GM12878 (cell line): ENCODE results near the gene RUNX3. TPM values are rescaled to one million over a fixed set of nuclear protein-coding genes. Genes with fewer than 3 reads are reported as not detected.
A peak's percentile ranks its signal among the peaks of the same experiment; 100 is the strongest.

ENCODE experiments used
- ATAC-seq: fragments of 200-7000 bp; cut with Tn5 transposase; 3 replicates; pipeline ENCODE4 v1.9.1; 2020; ENCODE audit warnings: mild to moderate bottlenecking, moderate library complexity
- BruUV-seq: library from RNA; stranded (reverse); fragments of 400-500 nt; replicated peaks from 2 replicates; lab custom pipeline; 2021; lab: Mats Ljungman, UMichigan
- CTCF ChIA-PET: fragments of 300-600 bp; sonication (Branson Sonifier 250); formaldehyde crosslinking; extraction: SDS; loops from one replicate; lab custom pipeline; 2021; ENCODE audit warnings: inconsistent platforms; lab: Yijun Ruan, JAX
- POLR2A ChIA-PET: fragments of 350-600 bp; formaldehyde crosslinking; extraction: SDS; loops from one replicate; lab custom pipeline; 2021; ENCODE audit warnings: inconsistent platforms; lab: Charles Lee
- RAD21 ChIA-PET: fragments of 300-600 bp; sonication (Branson Sonifier 250); formaldehyde crosslinking; loops from one replicate; lab custom pipeline; 2023; ENCODE audit warnings: antibody characterized with exemption; ENCODE audit not compliant: unreplicated experiment; lab: Charles Lee
- SMC1A ChIA-PET: fragments of 300-600 bp; sonication (Branson Sonifier 250); formaldehyde crosslinking; loops from one replicate; lab custom pipeline; 2023; ENCODE audit not compliant: unreplicated experiment, uncharacterized antibody; lab: Charles Lee
- DNase-seq: peaks from one replicate; pipeline ENCODE4 v3.0.0-alpha.2; 2011; ENCODE audit warnings: low read depth, low spot score
- FAIRE-seq: peaks from 3 replicates; lab custom pipeline; 2011; peaks lifted over from hg19 to GRCh38; lab: Jason Lieb, UNC
- H2AFZ ChIP-seq: 2 replicates; pipeline ENCODE4 v1.6.0; 2011; ENCODE audit warnings: low read depth, low read length, control low read depth; ENCODE audit not compliant: control insufficient read depth
- H3K27ac ChIP-seq: 2 replicates; pipeline ENCODE4 v1.5.1; 2011; ENCODE audit warnings: control low read depth; ENCODE audit not compliant: control insufficient read depth, insufficient read depth
- H3K27me3 ChIP-seq, 2 experiments: replicated peaks in 1 of 2; 2 replicates each; pipeline versions ENCODE4 v1.6.0 to v1.6.1; 2011; ENCODE audit warnings: low read length in 1 of 2; ENCODE audit not compliant: control insufficient read depth in 2 of 2, insufficient read depth in 2 of 2
- H3K36me3 ChIP-seq, 2 experiments: 2 replicates each; pipeline ENCODE4 v1.5.1; 2011; ENCODE audit warnings: low read length in 1 of 2; ENCODE audit not compliant: control insufficient read depth in 2 of 2, insufficient read depth in 2 of 2
- H3K4me1 ChIP-seq: 2 replicates; pipeline ENCODE4 v1.6.1; 2011; ENCODE audit warnings: mild to moderate bottlenecking, low read length, moderate library complexity, mixed read lengths; ENCODE audit not compliant: control insufficient read depth, insufficient read depth
- H3K4me2 ChIP-seq: 2 replicates; pipeline ENCODE4 v1.6.0; 2011; ENCODE audit warnings: control low read depth; ENCODE audit not compliant: control insufficient read depth, insufficient read depth
- H3K4me3 ChIP-seq: fragments of 200-600 bp; sonication (generic); 2 replicates; pipeline ENCODE4 v1.5.1; 2016
- H3K79me2 ChIP-seq: 2 replicates; pipeline ENCODE4 v1.6.0; 2011; ENCODE audit warnings: low read length; ENCODE audit not compliant: control insufficient read depth, insufficient read depth
- H3K9ac ChIP-seq: 2 replicates; pipeline ENCODE4 v1.8.0; 2011; ENCODE audit warnings: low read length, control low read depth, mixed read lengths; ENCODE audit not compliant: control insufficient read depth, insufficient read depth
- H3K9me3 ChIP-seq: replicated peaks from 3 replicates; pipeline ENCODE4 v1.5.1; 2011; ENCODE audit warnings: mild to moderate bottlenecking, low read length; ENCODE audit not compliant: control insufficient read depth, insufficient read depth
- H4K20me1 ChIP-seq: 2 replicates; pipeline ENCODE4 v1.6.0; 2011; ENCODE audit not compliant: control insufficient read depth, insufficient read depth
- DPF2 ChIP-seq: fragments of 450-650 bp; IDR thresholded peaks from 2 replicates; pipeline ENCODE4 v1.6.1; 2017; ENCODE audit warnings: mild to moderate bottlenecking
- EP300 ChIP-seq, 2 experiments: fragments of 150-350 bp in 1 of 2; IDR thresholded peaks; 2 replicates each; pipeline ENCODE4 v1.6.1; 2011 to 2012; ENCODE audit warnings: low read depth in 2 of 2, low read length in 2 of 2, borderline replicate concordance in 1 of 2, improper control_type of control experiment in 1 of 2, inconsistent platforms in 1 of 2; ENCODE audit not compliant: control insufficient read depth in 1 of 2
- EZH2 ChIP-seq: IDR thresholded peaks from 2 replicates; pipeline ENCODE4 v1.6.1; 2012; ENCODE audit warnings: low read depth, mild to moderate bottlenecking, control low read depth, inconsistent platforms, low read length, borderline replicate concordance; ENCODE audit not compliant: control insufficient read depth
- HDAC6 ChIP-seq: fragments of 200-600 bp; sonication (generic); IDR thresholded peaks from one replicate; pipeline ENCODE4 v1.8.0; 2017; ENCODE audit warnings: antibody characterized with exemption; ENCODE audit not compliant: unreplicated experiment
- JUND ChIP-seq: IDR thresholded peaks from 2 replicates; pipeline ENCODE4 v1.6.1; 2012; ENCODE audit warnings: low read depth, mild to moderate bottlenecking, low read length, improper control_type of control experiment, moderate library complexity
- KAT2A ChIP-seq: conservative IDR thresholded peaks from 2 replicates; pipeline ENCODE4 v1.6.1; 2011; ENCODE audit warnings: low read depth, low read length; ENCODE audit not compliant: control insufficient read depth
- RAD51 ChIP-seq: fragments of 450-650 bp; IDR thresholded peaks from 2 replicates; pipeline ENCODE4 v1.6.1; 2016; ENCODE audit warnings: moderate library complexity, mild to moderate bottlenecking, inconsistent platforms
- RBBP5 ChIP-seq: fragments of 200-600 bp; sonication (generic); conservative IDR thresholded peaks from 2 replicates; pipeline ENCODE4 v1.6.1; 2016
- SMAD1 ChIP-seq: fragments of 450-650 bp; IDR thresholded peaks from 2 replicates; pipeline ENCODE4 v1.6.1; 2018; ENCODE audit warnings: mild to moderate bottlenecking, low read depth; ENCODE audit not compliant: partially characterized antibody
- SP1 ChIP-seq: IDR thresholded peaks from one replicate; pipeline ENCODE4 v1.6.1; 2011; ENCODE audit warnings: low read depth, low read length
- ZBED1 ChIP-seq: IDR thresholded peaks from 2 replicates; pipeline ENCODE4 v1.6.1; 2016; ENCODE audit warnings: borderline replicate concordance
- ZNF24 ChIP-seq: fragments of 450-650 bp; IDR thresholded peaks from 2 replicates; pipeline ENCODE4 v1.6.1; 2017; ENCODE audit warnings: antibody characterized with exemption, mild to moderate bottlenecking
- WGBS: methylation state at CpG from one replicate; pipeline ENCODE4 v1.1.6; 2016; ENCODE audit warnings: low lambda C conversion rate; ENCODE audit not compliant: insufficient replicate concordance, insufficient coverage; ENCODE audit errors: missing lambda C conversion rate; 5-methylcytosine and 5-hydroxymethylcytosine counted together
- in situ Hi-C: fragments of 300-500 bp; cut with MboI; formaldehyde crosslinking; loops from 9 replicates; pipeline ENCODE4 v1.14.3; 2018; ENCODE audit warnings: mixed read lengths
- intact Hi-C: fragments of 100-400 bp; cut with micrococcal nuclease; formaldehyde crosslinking; loops from one replicate; pipeline ENCODE4 v1.14.2; 2022; ENCODE audit not compliant: unreplicated experiment
- polyA plus RNA-seq, 11 experiments: library from polyadenylated mRNA; depleted of rRNA in 4 of 11; unstranded in 6 of 11; stranded (reverse) in 5 of 11; fragments of >200 nt; fragmentation: Nextera tagmentation in 4 of 11; fragmentation: Illumina TruSeq in 1 of 11; extraction: Ambion mirVana in 4 of 11; extraction: Trizol in 1 of 11; gene quantifications; 1 replicate in 1 of 11; 2 replicates in 10 of 11; pipeline versions ENCODE4 v1.2.1 to v1.2.3, GENCODE V29; 2011 to 2016; ENCODE audit warnings: inconsistent platforms in 2 of 11, missing spikeins in 2 of 11, low read depth in 1 of 11
- total RNA-seq, 4 experiments: library from RNA; depleted of rRNA in 3 of 4; stranded (reverse); fragments of >200 nt in 3 of 4; fragmentation: Illumina TruSeq in 1 of 4; extraction: Trizol in 1 of 4; gene quantifications; 2 replicates each; pipeline versions ENCODE4 v1.2.1 to v1.2.3, GENCODE V29; 2013 to 2021
- TF ChIP-seq, protein P1 (sequence below): fragments of 450-650 bp; IDR thresholded peaks from 2 replicates; pipeline ENCODE4 v1.6.1; 2018; ENCODE audit warnings: borderline replicate concordance, mild to moderate bottlenecking; ENCODE audit not compliant: partially characterized antibody
- TF ChIP-seq, protein P2 (sequence below): fragments of 450-650 bp; formaldehyde crosslinking; IDR thresholded peaks from 2 replicates; pipeline ENCODE4 v1.5.0; 2022; ENCODE audit warnings: mild to moderate bottlenecking, missing genetic modification characterization

The RUNX3 gene
- total and polyA plus RNA-seq, 10 of the 15 experiments (the other 5 are each of a cell fraction or from before 2014, with no cell fraction given), result 19.0 to 151 (median 31.4) TPM

DNA sequence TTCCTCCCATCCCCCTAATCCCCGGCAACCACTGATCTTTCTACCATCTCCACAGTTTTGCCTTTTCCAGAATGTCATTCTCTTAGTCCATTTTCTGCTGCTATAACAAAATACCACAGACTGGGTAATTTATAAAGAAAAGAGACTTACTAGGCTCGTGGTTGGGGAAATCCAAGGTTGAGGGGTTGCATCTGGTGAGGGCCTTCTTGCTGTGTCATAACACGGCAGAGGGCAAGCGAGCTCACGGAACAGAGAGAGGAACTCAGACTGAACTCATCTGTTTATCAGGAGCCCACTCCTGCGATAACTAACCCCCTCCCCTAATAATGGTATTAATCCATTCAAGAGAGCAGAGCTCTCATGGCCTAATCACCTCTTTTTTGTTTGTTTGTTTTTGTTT is 52.0 kb downstream of the RUNX3 start:
- H3K9me3 ChIP-seq, result peaks cover 2% of the 10 kb centered on the region
- 19% methylated on average over 6 of the region's 6 CpGs for WGBS
- no peaks in the 10 kb centered on the region for H3K4me1 ChIP-seq
- no peak for FAIRE-seq
- H3K9ac ChIP-seq, result no peak overlapping the region
- H3K27me3 ChIP-seq, result no peaks in the 10 kb centered on the region; a peak in 3 of 4 replicates
- no peak overlapping the region for H3K4me2 ChIP-seq
- H3K4me3 ChIP-seq, result no peak overlapping the region
- H3K27ac ChIP-seq, result no peak overlapping the region
- H2AFZ ChIP-seq, result no peak overlapping the region
- ChIA-PET SMC1A (no interaction called here), POLR2A (no interaction called here), RAD21 (interaction anchor here (0.5 kb wide), 1 partner anchor 189 kb away, joined by 3 read pairs; no protein-coding TSS in a partner anchor), CTCF (interaction anchor here (1.1 kb wide), 1 partner anchor 28 kb away, joined by 4 read pairs; no protein-coding TSS in a partner anchor)
- no TSS peak for BruUV-seq
- ATAC-seq, result peak; percentile 50
- intact Hi-C loops (no loop called here), in situ Hi-C loops (no loop called here)
- no peak for DNase-seq
- no peaks in the 10 kb centered on the region for H3K36me3 ChIP-seq
- no peak for TF ChIP-seq EZH2
- TF ChIP-seq SMAD1, result no peak
- TF ChIP-seq JUND, result no peak
- TF ChIP-seq ZBED1, result no peak
- no peak for TF ChIP-seq KAT2A
- no peak for TF ChIP-seq SP1
- no peak for TF ChIP-seq ZNF24
- TF ChIP-seq, protein P1, sequence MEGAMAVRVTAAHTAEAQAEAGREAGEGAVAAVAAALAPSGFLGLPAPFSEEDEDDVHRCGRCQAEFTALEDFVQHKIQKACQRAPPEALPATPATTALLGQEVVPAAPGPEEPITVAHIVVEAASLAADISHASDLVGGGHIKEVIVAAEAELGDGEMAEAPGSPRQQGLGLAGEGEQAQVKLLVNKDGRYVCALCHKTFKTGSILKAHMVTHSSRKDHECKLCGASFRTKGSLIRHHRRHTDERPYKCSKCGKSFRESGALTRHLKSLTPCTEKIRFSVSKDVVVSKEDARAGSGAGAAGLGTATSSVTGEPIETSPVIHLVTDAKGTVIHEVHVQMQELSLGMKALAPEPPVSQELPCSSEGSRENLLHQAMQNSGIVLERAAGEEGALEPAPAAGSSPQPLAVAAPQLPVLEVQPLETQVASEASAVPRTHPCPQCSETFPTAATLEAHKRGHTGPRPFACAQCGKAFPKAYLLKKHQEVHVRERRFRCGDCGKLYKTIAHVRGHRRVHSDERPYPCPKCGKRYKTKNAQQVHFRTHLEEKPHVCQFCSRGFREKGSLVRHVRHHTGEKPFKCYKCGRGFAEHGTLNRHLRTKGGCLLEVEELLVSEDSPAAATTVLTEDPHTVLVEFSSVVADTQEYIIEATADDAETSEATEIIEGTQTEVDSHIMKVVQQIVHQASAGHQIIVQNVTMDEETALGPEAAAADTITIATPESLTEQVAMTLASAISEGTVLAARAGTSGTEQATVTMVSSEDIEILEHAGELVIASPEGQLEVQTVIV, result no peak
- no peak for TF ChIP-seq RAD51
- no peak for TF ChIP-seq HDAC6
- TF ChIP-seq, protein P2, sequence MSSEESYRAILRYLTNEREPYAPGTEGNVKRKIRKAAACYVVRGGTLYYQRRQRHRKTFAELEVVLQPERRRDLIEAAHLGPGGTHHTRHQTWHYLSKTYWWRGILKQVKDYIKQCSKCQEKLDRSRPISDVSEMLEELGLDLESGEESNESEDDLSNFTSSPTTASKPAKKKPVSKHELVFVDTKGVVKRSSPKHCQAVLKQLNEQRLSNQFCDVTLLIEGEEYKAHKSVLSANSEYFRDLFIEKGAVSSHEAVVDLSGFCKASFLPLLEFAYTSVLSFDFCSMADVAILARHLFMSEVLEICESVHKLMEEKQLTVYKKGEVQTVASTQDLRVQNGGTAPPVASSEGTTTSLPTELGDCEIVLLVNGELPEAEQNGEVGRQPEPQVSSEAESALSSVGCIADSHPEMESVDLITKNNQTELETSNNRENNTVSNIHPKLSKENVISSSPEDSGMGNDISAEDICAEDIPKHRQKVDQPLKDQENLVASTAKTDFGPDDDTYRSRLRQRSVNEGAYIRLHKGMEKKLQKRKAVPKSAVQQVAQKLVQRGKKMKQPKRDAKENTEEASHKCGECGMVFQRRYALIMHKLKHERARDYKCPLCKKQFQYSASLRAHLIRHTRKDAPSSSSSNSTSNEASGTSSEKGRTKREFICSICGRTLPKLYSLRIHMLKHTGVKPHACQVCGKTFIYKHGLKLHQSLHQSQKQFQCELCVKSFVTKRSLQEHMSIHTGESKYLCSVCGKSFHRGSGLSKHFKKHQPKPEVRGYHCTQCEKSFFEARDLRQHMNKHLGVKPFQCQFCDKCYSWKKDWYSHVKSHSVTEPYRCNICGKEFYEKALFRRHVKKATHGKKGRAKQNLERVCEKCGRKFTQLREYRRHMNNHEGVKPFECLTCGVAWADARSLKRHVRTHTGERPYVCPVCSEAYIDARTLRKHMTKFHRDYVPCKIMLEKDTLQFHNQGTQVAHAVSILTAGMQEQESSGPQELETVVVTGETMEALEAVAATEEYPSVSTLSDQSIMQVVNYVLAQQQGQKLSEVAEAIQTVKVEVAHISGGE, result no peak
- no peak for TF ChIP-seq RBBP5
- no peak for TF ChIP-seq DPF2
- no peak for TF ChIP-seq EP300 (IDR thresholded peaks at IDR 0.05; ENCODE audit: borderline replicate concordance in 1 of 2, control insufficient read depth in 1 of 2, low read depth in 2 of 2, low read length in 2 of 2)
- H4K20me1 ChIP-seq, result no peaks in the 10 kb centered on the region
- no peaks in the 10 kb centered on the region for H3K79me2 ChIP-seq
